ENCODE measurements around the gene SFRP2. TPM values are rescaled to one million over a fixed set of nuclear protein-coding genes. Genes with fewer than 3 reads are reported as not detected.

The SFRP2 gene
- total RNA-seq, 1 donor from 2014 or later: 56.2 TPM

- intact Hi-C loops (cut with DNase I): no loop called here
- no peaks in the 10 kb centered on the region for H3K4me1 ChIP-seq
- H3K27me3 ChIP-seq: no peaks in the 10 kb centered on the region
- no peak overlapping the region for H3K4me3 ChIP-seq
- no peak overlapping the region for H3K27ac ChIP-seq
- no peak for DNase-seq (ENCODE audit: low spot score in 2 of 2)
- TF ChIP-seq CTCF (IDR thresholded peaks at IDR 0.05): no peak
- H3K9me3 ChIP-seq: no peaks in the 10 kb centered on the region
- H3K36me3 ChIP-seq: no peaks in the 10 kb centered on the region
These were observed 28.6 kb upstream of the SFRP2 start for GRCh38 chr4:153817466-153817865.

GRCh38 chr4:153816542-153816941 is 27.7 kb upstream of the SFRP2 start:
- no peak for DNase-seq (ENCODE audit: low spot score in 2 of 2)
- Histone ChIP-seq H3K27ac (no peak overlapping the region), H3K36me3 (no peaks in the 10 kb centered on the region), H3K9me3 (no peaks in the 10 kb centered on the region), H3K4me3 (no peak overlapping the region), H3K27me3 (no peaks in the 10 kb centered on the region), H3K4me1 (no peaks in the 10 kb centered on the region)
- intact Hi-C loops (cut with DNase I): no loop called here
- TF ChIP-seq CTCF (IDR thresholded peaks at IDR 0.05): no peak

DNA sequence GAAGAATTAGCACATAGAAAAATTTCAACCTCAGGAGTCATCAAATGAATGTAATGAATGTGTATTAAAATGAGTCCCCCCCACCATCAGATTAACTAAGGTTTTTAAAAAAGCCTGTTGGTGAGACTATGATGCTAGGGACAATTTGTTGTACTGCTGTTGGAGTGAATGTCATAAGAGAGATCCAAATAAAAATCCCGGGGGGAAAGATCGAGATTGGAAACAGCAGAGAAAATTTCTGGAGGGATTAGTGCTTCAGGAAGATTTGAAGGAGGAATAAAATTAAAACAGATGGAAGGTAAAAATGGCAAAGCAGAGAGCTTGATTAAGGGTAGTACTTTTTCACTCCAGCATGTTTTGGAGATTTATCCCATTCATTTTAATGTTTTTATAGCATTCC is 25.9 kb upstream of the SFRP2 start:
- intact Hi-C loops (cut with DNase I): no loop called here
- no peak for DNase-seq (ENCODE audit: low spot score in 2 of 2)
- Histone ChIP-seq H3K4me3 (no peak overlapping the region), H3K4me1 (no peaks in the 10 kb centered on the region), H3K27me3 (no peaks in the 10 kb centered on the region), H3K27ac (no peak overlapping the region), H3K9me3 (no peaks in the 10 kb centered on the region), H3K36me3 (no peaks in the 10 kb centered on the region)
- no peak for TF ChIP-seq CTCF (IDR thresholded peaks at IDR 0.05)

DNA sequence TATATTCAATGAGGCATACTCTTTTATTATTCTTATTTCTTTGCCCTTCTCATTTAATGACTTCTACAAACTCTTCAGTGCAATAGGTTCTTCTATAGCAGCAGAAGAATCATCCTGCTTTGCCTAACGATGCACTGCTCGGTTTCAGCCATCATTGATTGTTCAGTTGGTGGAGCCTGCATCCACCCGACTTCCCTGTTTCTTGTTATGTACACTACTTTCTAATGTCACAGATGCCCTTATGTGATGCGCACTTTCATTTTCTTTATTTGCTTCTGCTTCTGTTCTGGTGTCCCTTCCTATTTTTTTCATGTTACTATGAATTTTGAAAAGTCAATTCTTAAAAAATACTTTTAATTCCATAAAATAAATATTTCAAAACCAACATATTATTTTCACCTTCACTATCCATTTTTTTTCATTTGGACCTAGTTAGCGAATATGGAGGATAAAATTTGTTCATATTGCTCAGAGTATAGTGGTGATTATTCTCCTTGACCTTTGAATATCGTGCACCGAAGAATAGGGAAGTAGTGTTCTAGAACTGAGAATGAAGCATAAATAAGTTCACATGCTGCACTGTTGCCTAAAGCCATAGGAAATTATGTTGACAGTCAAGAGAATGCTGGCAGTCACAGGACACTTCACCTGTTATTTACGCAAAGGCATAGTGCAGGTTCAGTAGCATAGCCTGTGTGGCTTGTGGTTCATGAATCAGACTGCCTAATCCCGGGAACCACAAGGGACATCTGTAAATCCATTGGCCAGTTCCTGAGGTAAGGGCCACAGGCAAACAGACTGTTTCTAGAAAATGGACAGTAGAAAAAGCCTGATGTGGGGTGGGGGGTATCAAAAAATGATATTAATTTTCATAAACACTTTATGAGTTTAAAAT is 21.3 kb upstream of the SFRP2 start:
- Histone ChIP-seq H3K4me3 (no peak overlapping the region), H3K9me3 (no peaks in the 10 kb centered on the region), H3K27ac (no peak overlapping the region), H3K4me1 (no peaks in the 10 kb centered on the region), H3K36me3 (no peaks in the 10 kb centered on the region), H3K27me3 (no peaks in the 10 kb centered on the region)
- no peak for TF ChIP-seq CTCF (IDR thresholded peaks at IDR 0.05)
- intact Hi-C loops (cut with DNase I): no loop called here
- DNase-seq (ENCODE audit: low spot score in 2 of 2): no peak

DNA sequence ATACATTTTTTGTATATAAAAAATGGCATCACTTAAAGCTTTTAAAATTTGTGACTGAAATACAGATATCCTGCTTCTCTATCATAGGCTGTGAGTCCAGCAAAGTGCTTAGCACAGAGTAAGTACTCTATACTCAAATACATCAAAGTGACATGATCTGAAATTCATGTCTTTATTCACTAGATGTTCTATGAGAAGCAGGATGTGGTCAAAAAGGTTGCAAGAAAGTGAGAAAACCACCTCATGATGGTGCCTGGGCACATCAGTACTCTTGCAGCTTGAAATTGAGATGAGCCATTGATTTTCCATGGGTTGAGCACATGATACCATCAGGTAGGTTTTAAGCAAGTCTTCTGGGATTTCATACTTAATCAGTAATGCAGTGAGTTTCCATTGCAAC is 20.4 kb upstream of the SFRP2 start:
- no peak for DNase-seq (ENCODE audit: low spot score in 2 of 2)
- H3K9me3 ChIP-seq: no peaks in the 10 kb centered on the region
- TF ChIP-seq CTCF (IDR thresholded peaks at IDR 0.05): no peak
- intact Hi-C loops (cut with DNase I): no loop called here
- no peak overlapping the region for H3K4me3 ChIP-seq
- H3K36me3 ChIP-seq: no peaks in the 10 kb centered on the region
- H3K27me3 ChIP-seq: no peaks in the 10 kb centered on the region
- no peaks in the 10 kb centered on the region for H3K4me1 ChIP-seq
- no peak overlapping the region for H3K27ac ChIP-seq
